HG03280 (cell line): ENCODE results near the gene KRT33A.

ENCODE experiments used
- ATAC-seq: cut with Tn5 transposase; IDR thresholded peaks from one replicate; pipeline ENCODE4 v1.9.1; 2021; ENCODE audit warnings: mild to moderate bottlenecking, moderate library complexity; ENCODE audit not compliant: unreplicated experiment

Gene KRT33A

GRCh38 chr17:41331606-41332005 is 19.0 kb downstream of the KRT33A start:
- no peak for ATAC-seq

DNA sequence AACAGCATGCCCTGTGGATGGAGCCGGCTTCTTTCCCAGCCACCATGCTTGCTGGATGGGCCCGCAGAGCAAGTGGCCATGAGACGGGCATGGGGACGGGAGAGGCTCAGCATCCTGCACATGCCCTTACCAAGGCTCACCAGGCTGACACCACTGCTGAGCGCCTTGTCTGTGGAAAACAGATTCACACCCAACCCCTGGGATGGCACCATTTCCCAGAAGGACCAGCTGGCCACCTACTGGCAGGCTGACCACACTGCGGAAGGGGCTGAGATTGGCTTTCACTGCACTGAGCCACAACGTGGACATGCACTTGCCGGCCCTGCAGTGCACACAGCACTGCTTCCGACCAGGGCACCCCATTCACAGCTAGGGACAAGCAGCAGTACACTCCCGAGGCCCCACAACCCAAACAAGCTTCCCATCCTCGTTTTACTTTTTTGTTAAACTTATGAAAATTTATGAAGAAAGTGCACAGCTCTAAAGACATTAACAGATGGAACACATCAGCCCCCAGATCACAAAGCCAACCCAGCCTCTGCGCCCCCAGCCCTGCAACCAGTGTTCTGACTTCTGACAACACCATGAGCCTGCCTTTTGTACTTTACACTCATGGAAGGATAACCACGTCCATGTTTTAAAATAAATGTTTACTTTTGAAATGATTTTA is 21.2 kb downstream of the KRT33A start:
- ATAC-seq, result no peak

DNA sequence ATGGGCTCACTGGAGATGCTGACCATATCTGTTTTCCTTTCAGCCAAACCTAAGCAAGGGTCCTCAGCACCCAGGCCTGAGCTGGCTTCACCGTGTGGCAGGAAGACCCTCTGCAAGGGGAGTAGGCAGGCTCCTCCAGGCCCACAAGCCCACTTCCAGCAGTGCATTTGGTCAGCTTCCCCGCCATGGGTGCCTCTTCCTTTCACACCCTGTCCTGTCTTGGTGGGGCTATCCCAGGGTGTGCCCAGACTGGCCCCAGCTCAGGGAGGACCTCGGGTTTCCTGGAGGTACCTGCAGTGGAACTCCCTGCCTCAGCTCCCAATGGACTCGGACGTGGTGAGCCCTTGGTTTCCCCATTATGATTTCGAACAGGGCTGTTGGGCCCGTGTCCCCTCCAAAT is 22.4 kb downstream of the KRT33A start:
- ATAC-seq, result no peak

GRCh38 chr17:41327411-41328120 is 23.1 kb downstream of the KRT33A start:
- no peak for ATAC-seq

DNA sequence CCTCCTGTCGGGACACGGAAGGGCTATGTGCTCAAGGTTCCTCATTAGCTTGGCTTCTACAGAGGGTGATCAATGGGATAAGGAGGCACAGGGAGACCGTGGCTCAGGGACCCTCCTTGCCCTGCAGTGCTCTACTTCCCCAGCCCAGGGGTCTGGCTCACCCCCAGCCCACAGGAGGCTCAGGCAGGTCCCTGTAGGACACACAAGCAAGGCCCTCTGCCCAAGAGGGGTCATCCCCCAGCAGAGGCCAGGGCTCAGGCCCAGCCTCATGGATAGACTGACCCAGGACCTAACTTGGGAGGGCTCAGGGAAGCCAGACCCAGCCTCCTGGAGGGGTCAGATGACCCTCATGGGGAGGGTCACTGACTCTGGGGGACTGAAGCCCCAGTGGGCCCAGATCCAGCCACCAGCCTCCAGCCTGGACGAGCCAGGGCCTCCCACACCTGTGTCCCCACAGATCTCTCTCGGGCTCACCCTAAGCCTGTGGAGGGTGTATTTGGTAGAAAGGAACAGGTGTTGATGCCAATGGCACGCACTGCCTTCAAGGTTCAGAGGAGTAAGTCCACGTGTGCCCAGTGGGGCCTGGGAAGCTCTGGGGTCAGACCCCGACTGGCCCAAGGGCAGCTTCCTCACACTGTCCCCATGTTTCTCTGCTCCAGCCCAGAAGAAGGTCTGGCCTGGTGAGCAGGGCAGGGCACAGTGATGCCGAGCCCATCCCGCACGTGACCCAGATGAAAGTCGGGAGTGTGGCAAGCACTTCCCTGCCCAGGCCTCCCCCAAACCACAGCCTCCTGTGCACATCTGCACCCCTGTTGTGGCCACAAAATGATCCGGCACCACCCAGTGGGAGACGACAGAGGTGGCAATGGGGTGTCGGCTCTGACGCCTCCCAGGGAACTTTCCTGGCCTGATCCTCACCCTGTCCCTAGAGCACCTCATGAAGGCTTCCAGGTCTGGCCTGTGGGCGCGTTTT is 24.2 kb downstream of the KRT33A start:
- no peak for ATAC-seq

DNA sequence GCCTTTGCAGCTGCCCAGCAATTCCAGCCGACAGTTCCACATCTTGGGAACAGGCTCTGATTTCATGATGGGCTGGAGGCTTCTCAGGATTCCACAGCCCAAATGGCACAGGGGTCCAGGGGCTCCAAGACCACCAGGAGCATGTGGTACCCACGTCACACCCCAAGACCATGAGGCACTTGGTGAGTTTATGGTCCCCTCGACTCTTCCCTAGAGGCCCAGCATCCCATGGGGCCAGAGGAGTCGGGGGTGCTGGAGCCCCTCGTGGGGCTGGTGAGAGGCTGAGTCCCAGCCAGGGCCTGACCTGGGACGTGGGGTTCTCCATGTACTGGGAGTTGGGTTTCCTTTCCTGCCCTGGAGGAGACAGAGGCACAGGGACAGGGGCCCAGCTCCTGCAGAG is 25.0 kb downstream of the KRT33A start:
- ATAC-seq, result no peak

DNA sequence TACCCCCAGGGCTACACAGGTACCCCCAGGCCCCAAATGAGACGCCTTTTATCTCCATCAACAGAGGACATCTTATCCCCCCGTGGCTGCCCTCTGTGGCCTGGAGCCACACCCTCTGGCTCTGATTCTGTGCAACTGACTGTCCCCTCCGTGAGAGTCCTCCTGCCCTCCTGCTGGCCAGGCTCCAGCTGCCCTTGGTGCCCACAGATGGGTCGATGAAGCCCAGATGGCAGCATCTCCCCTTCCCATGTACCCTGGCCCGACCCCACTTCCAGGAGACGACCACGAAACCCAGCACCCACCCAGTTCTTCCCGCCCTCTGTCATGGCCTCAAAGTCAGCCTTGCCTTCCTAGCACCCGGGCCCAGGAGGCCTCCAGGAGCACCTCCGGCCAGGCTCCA is 25.5 kb downstream of the KRT33A start:
- ATAC-seq, result no peak

- no peak for ATAC-seq
Measured at GRCh38 chr17:41324180-41325075, 26.2 kb downstream of the KRT33A start.

- ATAC-seq, result no peak
Measured at GRCh38 chr17:41322903-41323895, 27.4 kb downstream of the KRT33A start.

DNA sequence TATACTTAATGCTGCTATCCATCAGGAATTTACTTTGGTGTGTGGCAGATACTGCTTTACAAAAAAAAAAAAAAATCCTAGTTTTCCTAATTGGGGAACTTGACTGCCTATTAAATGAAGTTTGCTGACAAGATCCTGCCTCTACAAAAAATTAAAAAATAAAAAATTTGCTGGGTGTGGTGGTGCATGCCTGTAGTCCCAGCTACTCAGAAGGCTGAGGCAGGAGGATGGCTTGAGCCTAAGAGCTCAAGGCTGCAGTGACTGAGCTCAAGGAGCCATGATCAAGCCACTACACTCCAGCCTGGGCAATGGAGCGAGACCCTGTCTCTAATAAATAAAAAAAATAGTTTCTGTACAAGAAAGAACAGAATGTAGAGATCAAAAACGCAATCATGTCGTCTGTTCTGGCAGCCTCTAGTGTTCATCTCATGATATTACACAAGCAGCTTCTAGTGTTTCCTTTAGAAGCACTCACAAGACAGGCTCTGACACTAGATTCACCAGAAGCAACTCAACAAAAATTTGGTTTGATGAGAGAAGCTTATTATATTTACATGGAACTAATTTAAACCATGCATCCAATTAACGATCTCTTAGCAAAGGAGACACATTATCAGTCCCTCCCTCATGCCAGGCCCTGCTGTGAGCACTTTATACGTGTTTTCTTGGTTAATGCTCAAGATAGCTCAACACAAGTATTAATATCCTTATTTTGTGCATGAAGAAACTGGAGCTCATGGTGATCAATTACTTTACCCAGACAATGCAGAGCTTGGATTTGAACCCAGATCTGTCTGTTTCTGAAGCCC is 28.3 kb downstream of the KRT33A start:
- no peak for ATAC-seq

DNA sequence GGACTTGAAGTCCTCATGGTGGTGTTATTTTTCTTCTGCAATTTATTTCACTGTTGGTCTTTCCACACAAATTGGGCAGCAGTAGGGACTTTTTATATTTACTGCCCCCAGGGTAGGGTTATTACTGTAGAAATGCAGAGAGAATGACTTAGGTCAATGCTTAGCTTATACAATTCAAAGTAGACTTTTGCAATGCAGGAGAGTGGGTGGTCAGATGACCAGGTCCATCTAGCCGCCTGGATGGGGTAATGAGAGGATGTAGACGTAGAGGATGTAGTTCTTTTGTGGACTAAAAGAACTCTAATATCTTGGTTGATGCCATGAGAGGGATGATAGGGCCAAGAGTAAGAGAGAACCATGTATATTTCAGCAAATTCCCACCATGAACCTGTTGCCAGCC is 32.4 kb downstream of the KRT33A start:
- no peak for ATAC-seq

DNA sequence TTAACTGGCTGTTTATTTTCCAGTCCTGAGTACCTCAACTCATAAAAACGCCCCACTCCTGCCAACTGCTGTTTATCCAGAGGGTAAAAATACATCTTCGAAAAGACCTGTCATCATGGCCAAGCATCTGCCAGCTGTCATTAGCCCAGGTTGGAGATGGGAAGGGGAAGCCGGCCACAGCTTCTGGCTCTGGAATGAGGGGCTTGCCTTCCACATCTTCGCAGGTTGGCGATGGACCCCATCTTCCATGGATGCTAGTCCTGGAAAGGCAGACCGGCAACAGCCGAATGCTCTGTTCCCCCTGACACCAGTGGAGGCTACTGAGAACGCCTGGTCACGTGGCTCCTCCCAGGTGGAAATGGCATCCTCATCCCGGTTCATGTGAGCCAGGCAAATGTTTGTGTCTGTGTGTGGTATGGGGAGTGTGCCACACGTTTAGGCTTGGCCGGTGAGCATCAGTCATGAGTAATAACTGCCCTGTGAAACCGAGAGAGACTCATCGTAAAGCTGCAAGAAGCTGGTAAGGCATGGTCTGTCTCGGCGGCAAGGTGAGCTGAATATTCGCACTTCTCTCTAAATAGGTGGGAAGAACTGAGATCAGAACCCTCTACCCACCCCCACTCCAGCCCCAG is 34.7 kb downstream of the KRT33A start:
- no peak for ATAC-seq

GRCh38 chr17:41315204-41315794 is 35.3 kb downstream of the KRT33A start, which contains the start of gene KRTAP17-1:
TSS of gene KRTAP17-1 (minus strand) at chr17:41315710. CDS start at chr17:41315650, 60 bp downstream.
- ATAC-seq, result no peak

- no peak for ATAC-seq
Measured at GRCh38 chr17:41311111-41311510, 39.5 kb downstream of the KRT33A start.

GRCh38 chr17:41308918-41309359 is 41.7 kb downstream of the KRT33A start, which contains the start of gene KRTAP16-1:
TSS of gene KRTAP16-1 (minus strand) at chr17:41309309. CDS start at chr17:41309253, 56 bp downstream.
- no peak for ATAC-seq

DNA sequence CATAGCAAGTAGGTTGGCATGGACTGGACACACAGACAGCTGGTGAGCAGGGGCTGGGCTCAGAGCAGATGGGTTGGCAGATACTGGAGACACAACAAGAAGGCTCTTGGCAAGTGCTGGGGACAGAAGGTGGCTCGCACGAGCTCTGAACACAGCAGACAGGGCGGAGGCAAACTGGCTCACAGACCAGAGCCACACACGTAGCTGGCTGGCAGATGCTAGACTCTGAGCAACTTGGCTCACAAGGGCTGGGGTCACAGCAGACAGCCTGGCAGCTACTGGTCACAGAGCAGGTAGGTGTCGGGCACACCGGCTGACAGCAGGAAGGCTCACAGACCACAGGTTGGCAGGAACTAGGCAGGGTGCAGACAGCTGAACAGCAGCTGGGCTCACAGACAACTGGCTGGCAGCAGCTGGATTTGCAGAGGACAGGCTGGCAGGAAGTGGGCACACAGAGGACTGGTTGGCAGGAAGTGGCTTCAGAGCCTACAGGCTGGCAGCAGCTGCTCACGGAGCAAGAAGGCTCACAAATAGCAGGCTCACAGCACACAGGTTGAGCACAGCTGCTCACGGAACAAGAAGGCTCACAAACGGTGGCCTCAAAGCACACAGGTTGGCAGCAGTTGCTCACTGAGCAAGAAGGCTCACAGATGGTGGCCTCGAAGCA is 42.2 kb downstream of the KRT33A start:
- ATAC-seq, result no peak

DNA sequence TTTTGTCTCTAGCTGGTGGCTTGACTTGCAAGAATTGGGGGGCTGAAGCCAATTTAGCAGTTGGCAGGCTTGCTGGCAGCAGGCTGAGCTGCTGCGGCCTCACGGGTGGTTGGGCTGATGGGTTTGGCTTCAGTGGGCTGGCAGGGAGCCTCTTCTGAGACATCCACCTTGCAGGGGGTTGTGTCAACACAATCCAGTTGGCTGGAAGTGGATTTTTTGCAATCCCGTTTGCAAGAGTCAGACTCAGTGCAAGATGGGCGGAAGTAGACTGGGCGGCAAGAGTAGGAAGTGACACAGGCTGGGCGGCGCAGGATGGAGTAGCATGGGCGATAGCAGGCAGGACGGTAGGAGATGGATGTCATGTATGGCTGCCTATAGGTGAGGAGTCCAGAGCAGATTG is 43.0 kb downstream of the KRT33A start:
- no peak for ATAC-seq
